Lower leg skin (tissue), 4 donors: ENCODE data around the gene ADAMTS19. TPM values are rescaled to one million over a fixed set of nuclear protein-coding genes. Genes with fewer than 3 reads are reported as not detected.

Experiments
- DNase-seq, 2 donors: peaks; one replicate each; pipeline ENCODE4 v3.0.0-alpha.2; 2019; ENCODE audit warnings: low spot score in 2 of 2
- H3K4me3 ChIP-seq: fragments of 200-600 bp; sonication (generic); 2 replicates; pipeline ENCODE4 v1.5.1; 2017; ENCODE audit warnings: mild to moderate bottlenecking, low read depth; ENCODE audit not compliant: poor library complexity, severe bottlenecking
- POLR2A ChIP-seq, 2 donors: fragments of 450-650 bp; IDR thresholded peaks; one replicate each; pipeline ENCODE4 v1.6.1; 2016 to 2017; ENCODE audit warnings: antibody characterized with exemption in 2 of 2, mild to moderate bottlenecking in 1 of 2, moderate library complexity in 1 of 2
- WGBS, 2 donors: methylation state at CpG; one replicate each; pipeline ENCODE4 v1.1.5; 2018; 5-methylcytosine and 5-hydroxymethylcytosine counted together
- intact Hi-C: fragments of 100-400 bp; cut with DNase I; formaldehyde crosslinking; loops from one replicate; pipeline ENCODE4 v1.15.0; 2023; ENCODE audit warnings: low total_unique reads
- total RNA-seq, 4 donors: library from RNA; depleted of rRNA; stranded (reverse); fragments of >200 nt; gene quantifications; one replicate each; pipeline ENCODE4 v1.1.0, GENCODE V29; 2016
- TF ChIP-seq, protein P1 (sequence below), 3 donors: fragments of 450-650 bp; IDR thresholded peaks; one replicate each; pipeline ENCODE4 v1.5.1; 2016; ENCODE audit warnings: antibody characterized with exemption in 3 of 3, mild to moderate bottlenecking in 3 of 3, moderate library complexity in 2 of 3

Gene ADAMTS19
- total RNA-seq, 4 donors from 2014 or later = 0.13 TPM; not detected in 3

- intact Hi-C loops = no loop called here
- TF ChIP-seq, protein P1, sequence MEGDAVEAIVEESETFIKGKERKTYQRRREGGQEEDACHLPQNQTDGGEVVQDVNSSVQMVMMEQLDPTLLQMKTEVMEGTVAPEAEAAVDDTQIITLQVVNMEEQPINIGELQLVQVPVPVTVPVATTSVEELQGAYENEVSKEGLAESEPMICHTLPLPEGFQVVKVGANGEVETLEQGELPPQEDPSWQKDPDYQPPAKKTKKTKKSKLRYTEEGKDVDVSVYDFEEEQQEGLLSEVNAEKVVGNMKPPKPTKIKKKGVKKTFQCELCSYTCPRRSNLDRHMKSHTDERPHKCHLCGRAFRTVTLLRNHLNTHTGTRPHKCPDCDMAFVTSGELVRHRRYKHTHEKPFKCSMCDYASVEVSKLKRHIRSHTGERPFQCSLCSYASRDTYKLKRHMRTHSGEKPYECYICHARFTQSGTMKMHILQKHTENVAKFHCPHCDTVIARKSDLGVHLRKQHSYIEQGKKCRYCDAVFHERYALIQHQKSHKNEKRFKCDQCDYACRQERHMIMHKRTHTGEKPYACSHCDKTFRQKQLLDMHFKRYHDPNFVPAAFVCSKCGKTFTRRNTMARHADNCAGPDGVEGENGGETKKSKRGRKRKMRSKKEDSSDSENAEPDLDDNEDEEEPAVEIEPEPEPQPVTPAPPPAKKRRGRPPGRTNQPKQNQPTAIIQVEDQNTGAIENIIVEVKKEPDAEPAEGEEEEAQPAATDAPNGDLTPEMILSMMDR (IDR thresholded peaks at IDR 0.05) = no peak
- TF ChIP-seq POLR2A (IDR thresholded peaks at IDR 0.05) = no peak
- no peak for DNase-seq
- 54 to 58% methylated on average over 4 of the region's 4 CpGs for WGBS, 2 donors
- no peak overlapping the region for H3K4me3 ChIP-seq
Measured at GRCh38 chr5:129639331-129639730, 179.2 kb downstream of the ADAMTS19 start.

DNA sequence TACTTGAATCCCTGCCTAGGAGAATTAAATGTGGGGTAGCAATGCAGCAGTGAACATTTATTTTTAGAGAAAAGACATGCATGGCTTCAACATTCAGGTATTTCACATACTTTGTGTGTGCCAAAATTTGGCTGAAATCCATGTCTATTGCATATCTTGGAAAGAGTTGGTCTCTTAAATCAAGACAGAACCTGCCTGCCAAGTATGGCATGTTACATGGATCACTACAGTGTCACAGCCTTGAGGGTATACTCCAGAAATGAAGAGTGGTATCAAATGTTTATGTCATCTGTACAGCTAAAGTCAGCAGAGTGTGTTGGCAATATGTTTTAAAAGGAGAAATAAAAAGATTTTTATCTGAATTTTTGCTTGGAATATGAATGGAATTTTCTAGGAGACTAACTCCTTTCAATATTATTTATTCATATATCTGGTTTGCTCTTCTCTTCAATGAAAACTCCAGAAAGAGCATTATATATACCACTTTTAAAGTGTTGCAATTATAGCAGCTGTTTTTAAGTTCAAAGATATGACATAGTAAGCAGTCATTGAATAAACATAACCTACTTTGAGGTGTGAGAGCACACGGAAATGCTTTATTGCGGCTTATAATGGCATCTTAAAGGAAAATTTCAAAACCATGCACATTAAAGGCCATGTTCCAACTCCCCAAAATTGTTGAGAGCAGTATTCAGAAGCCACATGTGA lies 192.4 kb downstream of the ADAMTS19 start:
- intact Hi-C loops = no loop called here
- TF ChIP-seq, protein P1 (IDR thresholded peaks at IDR 0.05) = no peak
- TF ChIP-seq POLR2A (IDR thresholded peaks at IDR 0.05) = no peak
- H3K4me3 ChIP-seq = no peak overlapping the region
- 46 to 53% methylated on average over 2 of the region's 2 CpGs for WGBS, 2 donors
- DNase-seq = no peak

DNA sequence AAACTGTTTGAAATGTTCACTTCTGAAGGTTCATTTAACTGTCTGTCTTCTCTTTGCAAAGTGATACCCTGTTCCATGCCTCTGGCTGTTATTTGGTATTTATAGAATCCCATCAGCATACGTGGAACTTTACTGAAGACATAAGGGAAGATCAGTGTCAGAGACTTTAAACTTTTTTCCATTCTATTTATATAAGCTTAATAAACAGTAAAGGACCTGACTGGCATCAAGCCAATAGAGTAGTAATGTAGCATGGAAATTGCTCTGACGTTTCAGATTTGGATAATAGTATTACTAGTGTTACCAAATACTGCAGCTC lies 192.9 kb downstream of the ADAMTS19 start:
- no peak for DNase-seq
- 15 to 27% methylated on average over 2 of the region's 2 CpGs for WGBS, 2 donors

GRCh38 chr5:129653442-129653841 lies 193.3 kb downstream of the ADAMTS19 start:
- WGBS, 2 donors = 81% methylated on average over 4 of the region's 4 CpGs

More for the DNA sequence above, 192.9 kb downstream of the ADAMTS19 start:
- TF ChIP-seq, protein P1 (IDR thresholded peaks at IDR 0.05) = no peak
- no peak for TF ChIP-seq POLR2A (IDR thresholded peaks at IDR 0.05)
- no peak overlapping the region for H3K4me3 ChIP-seq
- intact Hi-C loops = no loop called here

GRCh38 chr5:129656952-129657351 lies 196.9 kb downstream of the ADAMTS19 start:
- no peak overlapping the region for H3K4me3 ChIP-seq
- WGBS, 2 donors = 71 to 78% methylated on average over 2 of the region's 2 CpGs
- intact Hi-C loops = no loop called here
- TF ChIP-seq POLR2A (IDR thresholded peaks at IDR 0.05) = no peak
- TF ChIP-seq, protein P1 (IDR thresholded peaks at IDR 0.05) = no peak
- DNase-seq = no peak

More at GRCh38 chr5:129653442-129653841, 193.3 kb downstream of the ADAMTS19 start:
- H3K4me3 ChIP-seq = no peak overlapping the region
- DNase-seq = no peak
- intact Hi-C loops = no loop called here
- TF ChIP-seq POLR2A (IDR thresholded peaks at IDR 0.05) = no peak
- TF ChIP-seq, protein P1 (IDR thresholded peaks at IDR 0.05) = no peak

- TF ChIP-seq, protein P1 (IDR thresholded peaks at IDR 0.05) = no peak
- TF ChIP-seq POLR2A (IDR thresholded peaks at IDR 0.05) = no peak
- no peak overlapping the region for H3K4me3 ChIP-seq
- DNase-seq = no peak
- intact Hi-C loops = no loop called here
- WGBS, 2 donors = 64 to 69% methylated on average over 1 of the region's 1 CpG
Measured at GRCh38 chr5:129658801-129659200, 198.7 kb downstream of the ADAMTS19 start.
